GM19238 (cell line): ENCODE results near the gene GABRG3.

Experiments used
- DNase-seq: peaks from one replicate; pipeline ENCODE4 v3.0.0; 2011; ENCODE audit warnings: low spot score; ENCODE audit not compliant: insufficient read length

Gene GABRG3

DNA sequence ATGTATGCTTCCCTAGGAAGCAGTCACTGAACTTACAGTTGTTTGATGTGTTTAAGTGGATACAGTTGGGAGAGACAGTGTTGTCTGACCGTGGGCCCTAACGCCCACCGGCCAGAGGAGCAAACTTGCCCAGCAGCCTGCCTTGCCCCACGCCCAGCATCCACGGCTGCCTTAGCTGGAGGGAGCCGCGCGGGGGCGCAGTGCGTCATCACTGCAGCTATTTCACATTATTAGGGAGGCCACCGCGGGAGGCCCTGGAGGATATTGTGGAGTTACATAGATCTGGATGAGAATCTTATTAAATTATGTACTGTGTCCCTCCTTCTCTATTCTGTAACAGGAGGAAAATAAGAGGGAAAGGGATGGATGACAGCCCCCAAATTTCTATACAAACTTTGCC, 267.2 kb downstream of the GABRG3 start:
- DNase-seq, result no peak

DNA sequence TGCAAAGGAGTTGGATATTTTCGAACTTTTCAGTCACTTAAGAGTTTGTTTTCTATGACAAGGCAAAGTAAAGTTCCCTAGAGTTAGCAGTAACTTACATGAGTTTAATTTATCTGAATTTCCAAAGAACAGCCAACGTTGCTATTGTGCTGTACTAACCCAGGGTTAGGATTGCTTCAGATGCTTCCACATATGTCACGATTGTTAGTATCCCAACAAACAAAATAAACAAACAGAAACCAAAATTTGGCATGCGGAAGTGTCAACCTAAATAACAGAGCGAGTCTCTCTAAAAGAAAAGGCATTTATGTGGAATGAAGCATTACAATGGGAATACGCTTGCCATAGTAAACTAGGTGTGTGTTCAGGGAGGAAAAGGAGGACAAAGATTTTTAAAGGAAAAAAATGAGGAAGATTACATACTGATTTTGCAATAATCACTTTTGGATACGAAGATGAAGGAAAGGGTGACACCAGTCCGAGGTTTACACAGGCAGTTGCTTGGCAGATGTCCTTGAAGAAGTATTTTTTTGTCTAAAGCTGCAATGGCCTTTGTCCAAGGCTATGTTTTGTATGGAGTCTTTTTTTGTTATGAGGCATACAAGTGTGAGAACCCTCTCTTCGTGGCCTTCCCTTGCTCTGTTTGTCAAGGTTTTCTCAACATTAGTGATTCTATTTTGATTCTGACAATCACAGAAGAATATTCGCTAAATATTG, 267.9 kb downstream of the GABRG3 start:
- no peak for DNase-seq

- DNase-seq, result no peak
Observed at GRCh38 chr15:27241943-27242342, 271.0 kb downstream of the GABRG3 start.

DNA sequence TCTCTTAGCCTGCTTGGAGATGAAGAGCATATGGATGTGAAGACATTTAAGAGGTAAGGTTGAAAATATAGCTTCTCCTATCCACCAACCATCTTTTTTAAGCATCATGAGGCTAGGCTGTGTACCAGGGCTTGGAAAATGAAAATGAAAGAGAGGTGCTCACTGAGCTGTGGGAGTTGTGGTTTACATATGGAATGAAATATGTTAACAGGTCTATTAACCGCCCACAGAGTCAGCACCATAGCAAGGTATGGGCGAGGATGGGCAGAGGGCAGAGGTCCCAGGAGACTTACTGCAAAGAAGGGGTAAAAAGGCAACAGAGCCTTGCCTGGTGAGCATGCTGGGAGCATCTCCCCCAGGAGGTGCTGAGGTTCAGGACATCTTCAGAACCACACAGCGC, 273.1 kb downstream of the GABRG3 start:
- no peak for DNase-seq

DNA sequence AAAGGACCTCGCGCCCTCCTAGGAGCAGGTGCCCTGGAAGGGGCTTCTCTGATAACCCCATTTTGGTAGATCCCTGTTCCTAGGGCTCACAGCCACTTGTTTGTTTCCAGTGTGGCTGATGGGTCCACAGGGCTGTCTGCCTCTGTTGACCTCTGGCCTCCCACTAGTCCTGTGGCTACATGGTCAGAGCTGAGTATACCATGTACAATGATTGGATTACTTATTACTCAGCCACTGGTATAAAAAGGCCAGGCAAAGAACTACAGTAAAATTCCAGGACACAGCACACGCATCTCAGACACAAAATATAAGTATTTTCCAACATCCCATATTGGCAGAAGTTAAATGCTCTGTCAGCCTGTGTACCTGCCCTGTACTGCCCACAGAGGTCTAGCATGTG, 277.3 kb downstream of the GABRG3 start:
- no peak for DNase-seq

GRCh38 chr15:27249046-27249759, 278.2 kb downstream of the GABRG3 start:
- DNase-seq, result no peak

GRCh38 chr15:27249760-27250109, 278.8 kb downstream of the GABRG3 start:
- DNase-seq, result no peak

DNA sequence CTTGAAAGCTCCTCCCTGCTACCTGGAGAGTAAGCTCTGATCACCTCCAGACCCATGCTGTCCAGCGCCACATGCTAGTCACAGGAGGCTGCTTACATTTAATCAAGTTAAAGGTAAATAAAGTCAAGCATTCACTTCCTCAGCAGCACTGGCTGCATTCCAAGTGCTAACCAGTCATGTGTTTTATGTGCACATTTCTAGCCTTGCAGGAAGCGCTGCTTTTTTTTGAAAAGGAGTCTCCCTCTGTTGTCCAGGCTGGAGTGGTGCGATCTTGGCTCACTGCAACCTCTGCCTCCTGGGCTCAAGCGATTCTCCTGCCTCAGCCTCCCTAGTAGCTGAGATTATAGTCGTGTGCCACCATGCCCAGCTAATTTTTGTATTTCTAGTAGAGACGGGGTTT, 279.2 kb downstream of the GABRG3 start:
- no peak for DNase-seq

- no peak for DNase-seq
Observed at GRCh38 chr15:27254055-27254454, 283.1 kb downstream of the GABRG3 start.

DNA sequence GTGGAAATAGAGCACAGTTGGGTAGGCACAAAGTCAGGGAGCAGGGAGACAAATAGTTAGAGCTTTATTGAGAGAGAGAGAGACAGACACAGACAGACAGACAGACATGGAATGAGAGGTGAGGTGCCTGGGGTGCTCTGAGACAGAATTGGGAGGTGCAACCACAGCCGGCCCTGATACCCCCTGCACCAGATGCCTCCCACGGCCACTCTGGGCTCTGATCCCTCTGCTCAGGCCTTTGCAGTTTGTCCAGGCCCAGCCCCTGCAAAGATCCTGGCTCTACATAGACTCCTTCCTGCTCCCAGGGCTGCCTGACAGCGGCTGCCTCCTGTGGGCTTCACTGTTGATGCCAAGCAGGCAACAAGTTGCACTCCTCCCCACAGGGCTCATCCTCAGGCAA, 283.8 kb downstream of the GABRG3 start:
- DNase-seq, result no peak

DNA sequence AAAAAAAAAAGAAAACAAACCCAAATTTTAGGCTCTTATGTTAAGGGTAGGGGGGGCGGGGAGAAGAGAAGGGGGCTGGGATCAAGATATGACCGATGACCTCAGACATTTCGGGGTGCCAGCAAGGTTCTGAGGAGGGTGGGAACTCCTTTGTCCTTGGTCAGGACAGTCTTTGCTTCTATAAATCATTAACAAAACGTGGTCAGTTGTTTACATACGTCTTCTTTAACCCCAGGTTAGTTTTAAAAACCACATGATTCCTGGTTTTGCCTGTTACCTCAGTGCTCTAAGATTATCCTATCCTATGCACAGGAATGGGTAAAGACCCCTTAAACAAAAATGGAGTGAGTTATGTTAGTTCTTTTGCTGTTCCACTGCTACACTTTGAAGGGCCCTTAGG, 285.5 kb downstream of the GABRG3 start:
- DNase-seq, result no peak

DNA sequence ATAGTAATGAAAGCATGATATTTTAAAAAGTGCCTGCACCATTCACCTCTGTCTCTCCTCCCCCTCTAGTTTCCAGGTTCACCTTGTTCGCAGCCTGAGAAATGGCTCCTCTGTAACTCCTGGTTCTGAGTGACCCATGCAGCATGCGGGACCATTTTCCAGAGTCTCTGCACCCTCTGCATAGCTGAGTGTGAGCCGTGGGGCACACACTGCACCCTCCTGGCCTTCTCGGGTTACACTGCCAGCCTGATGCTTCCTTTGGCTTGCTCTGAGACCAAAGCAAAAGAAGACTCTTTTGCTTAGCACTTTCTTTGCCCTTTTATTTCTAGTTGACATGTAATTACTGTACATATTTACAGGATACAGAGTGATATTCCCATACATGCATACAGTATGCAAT, 287.3 kb downstream of the GABRG3 start:
- DNase-seq, result no peak

GRCh38 chr15:27260523-27260922, 289.5 kb downstream of the GABRG3 start:
- DNase-seq, result no peak

DNA sequence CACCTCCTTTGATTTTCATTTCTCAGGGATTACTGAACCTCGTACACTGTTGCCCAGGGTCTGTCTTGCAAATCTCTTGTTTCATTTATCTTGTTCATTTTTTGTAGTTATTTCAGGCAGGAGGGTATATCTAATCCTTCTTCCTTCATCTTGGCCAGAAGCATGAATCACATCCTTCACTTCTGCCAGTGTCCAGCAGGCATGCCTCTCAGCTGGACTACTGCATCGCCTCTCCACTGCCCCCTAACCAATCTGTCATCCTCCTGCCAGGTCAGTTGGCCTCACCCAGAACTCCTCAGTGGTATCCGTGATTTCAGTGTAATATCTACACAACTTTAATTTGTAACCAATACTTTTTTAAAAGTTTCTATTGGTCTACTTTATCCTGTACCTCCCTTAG, 297.9 kb downstream of the GABRG3 start:
- DNase-seq, result no peak

- DNase-seq, result no peak
Observed at GRCh38 chr15:27271258-27271657, 300.3 kb downstream of the GABRG3 start.

- no peak for DNase-seq
Observed at GRCh38 chr15:27272427-27272826, 301.4 kb downstream of the GABRG3 start.

DNA sequence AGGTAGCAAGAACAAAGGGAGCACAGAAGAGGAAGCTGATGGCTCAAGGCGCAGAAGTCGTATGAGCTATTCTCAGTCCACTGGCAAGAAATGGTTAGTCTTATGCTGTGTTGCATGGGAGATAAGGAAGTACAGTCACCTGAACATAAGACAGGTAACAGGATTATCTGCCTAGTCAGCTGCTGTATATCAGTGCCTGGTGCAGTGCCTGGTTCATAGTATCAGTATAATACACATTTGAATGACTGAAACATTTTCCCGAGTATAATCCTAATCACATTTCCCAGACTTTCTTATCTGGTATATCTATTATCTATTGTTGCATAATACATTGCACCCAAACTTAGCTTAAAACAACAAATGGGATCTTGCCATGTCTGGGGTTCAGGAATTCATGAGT, 302.5 kb downstream of the GABRG3 start:
- no peak for DNase-seq

- no peak for DNase-seq
Observed at GRCh38 chr15:27278761-27279160, 307.8 kb downstream of the GABRG3 start.

- no peak for DNase-seq
Observed at GRCh38 chr15:27292641-27293040, 321.7 kb downstream of the GABRG3 start.

DNA sequence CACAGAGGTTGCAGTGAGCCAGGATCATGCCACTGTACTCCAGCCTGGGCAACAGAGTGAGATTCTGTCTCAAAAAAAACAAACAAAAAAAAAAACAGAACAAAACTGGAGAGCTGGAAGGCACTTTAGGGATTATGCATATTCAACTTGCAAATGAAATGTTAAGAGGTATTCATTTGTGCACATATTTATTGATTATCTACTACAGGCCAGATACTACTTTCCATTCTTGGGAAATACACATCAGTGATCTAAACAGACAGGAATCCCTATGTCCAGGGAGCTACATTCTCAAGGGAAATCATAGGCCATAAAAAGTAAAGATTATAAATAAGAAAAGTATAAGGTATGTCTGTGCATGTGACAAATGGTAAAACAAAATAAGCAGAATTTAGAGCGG, 322.6 kb downstream of the GABRG3 start:
- DNase-seq, result no peak

- no peak for DNase-seq
Observed at GRCh38 chr15:27317736-27318135, 346.8 kb downstream of the GABRG3 start.

- no peak for DNase-seq
Observed at GRCh38 chr15:27323801-27324200, 352.8 kb downstream of the GABRG3 start.

DNA sequence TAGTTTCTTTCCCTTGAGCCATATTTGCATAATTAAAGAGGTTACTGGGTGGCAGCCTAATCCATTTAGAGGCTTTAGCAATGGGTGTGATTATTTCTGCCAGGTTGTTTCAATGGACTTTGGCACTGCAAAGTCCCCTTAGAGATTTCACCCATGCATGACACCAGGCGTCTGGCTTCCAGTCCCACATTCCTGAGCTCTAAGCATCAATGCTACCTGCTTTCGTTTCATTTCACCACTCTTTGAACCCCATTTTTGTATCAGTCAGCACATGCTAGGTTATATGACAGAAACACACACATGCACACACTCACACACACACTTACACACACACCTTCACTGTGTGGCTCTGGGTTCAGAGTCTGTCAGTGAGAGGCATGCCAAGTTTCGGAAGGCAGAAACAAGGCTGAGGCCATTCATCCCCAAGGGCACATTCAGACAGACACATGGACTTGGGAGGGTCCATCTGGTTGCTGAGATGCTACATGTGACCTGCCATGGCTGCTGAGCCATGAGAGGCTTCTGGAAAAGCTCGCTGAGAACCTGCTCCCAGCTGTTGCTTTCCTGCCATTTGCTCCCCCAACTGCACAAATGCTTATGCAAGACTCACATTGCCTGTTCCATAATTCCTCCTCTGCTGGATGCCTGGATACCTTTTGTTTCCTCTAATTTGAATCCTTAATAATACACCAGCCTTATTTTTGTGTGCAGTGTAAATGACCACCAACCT, 354.1 kb downstream of the GABRG3 start:
- no peak for DNase-seq
